Measurements from ENCODE around the gene STXBP6.

Gene STXBP6

DNA sequence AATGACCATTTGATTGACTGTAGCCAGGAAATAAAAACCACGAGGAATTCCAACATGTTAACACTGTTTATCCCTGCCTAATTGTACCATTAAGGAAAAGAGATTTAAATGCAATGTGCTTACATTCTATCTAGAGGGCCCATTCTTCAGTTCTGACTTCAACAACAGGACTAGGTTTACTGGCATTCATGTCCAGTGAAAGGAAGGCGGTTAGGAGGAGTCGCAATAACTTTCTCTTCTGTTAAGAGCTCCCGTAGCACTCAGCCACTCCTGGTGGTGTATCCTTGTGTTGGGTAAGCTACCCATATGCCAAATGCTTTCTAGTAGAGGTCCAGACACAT, 154.7 kb downstream of the STXBP6 start:
- TF ChIP-seq, protein P1, sequence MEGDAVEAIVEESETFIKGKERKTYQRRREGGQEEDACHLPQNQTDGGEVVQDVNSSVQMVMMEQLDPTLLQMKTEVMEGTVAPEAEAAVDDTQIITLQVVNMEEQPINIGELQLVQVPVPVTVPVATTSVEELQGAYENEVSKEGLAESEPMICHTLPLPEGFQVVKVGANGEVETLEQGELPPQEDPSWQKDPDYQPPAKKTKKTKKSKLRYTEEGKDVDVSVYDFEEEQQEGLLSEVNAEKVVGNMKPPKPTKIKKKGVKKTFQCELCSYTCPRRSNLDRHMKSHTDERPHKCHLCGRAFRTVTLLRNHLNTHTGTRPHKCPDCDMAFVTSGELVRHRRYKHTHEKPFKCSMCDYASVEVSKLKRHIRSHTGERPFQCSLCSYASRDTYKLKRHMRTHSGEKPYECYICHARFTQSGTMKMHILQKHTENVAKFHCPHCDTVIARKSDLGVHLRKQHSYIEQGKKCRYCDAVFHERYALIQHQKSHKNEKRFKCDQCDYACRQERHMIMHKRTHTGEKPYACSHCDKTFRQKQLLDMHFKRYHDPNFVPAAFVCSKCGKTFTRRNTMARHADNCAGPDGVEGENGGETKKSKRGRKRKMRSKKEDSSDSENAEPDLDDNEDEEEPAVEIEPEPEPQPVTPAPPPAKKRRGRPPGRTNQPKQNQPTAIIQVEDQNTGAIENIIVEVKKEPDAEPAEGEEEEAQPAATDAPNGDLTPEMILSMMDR (IDR thresholded peaks at IDR 0.05; ENCODE audit: unreplicated experiment in 3 of 3) = no peak
- Mint-ChIP-seq H3K9me3 (peaks cover 14% of the 10 kb centered on the region), H3K4me3 (no peak overlapping the region), H3K36me3 (ENCODE audit: low read depth) (no peaks in the 10 kb centered on the region), H3K4me1 (peaks cover 2% of the 10 kb centered on the region), H3K27me3 (ENCODE audit: low read depth) (no peaks in the 10 kb centered on the region), H3K27ac (no peak overlapping the region)

DNA sequence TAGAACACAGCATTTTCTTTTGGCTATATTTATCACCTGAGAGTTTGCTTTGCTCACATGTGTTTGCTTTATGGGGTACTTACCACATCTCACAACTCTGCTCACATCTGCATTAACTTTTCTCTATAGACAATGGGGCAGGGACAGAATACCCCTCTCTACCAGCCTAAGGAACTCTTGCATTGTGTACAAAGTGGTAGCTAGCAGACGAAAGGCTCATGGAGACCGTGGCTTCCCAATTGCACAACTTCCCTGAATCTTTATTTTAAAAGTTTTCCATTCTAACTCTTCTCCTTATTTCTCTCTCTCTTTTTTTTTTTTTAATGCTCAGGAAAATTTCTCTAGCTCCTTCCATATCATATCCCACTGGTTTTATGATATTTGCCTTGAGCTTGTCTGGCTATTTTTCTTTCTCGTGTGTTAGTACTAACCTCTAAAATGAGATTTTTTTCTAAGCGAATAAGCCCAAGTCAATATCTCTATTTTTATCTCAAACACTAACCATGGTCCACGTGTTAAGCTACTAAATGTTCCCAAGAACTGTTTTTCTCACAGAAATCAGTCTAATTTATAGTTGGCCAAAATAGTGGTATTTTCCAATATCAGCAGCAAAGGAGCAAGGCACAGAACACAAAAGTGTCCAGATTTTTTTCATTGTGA, 155.2 kb downstream of the STXBP6 start:
- no peaks in the 10 kb centered on the region for H3K27me3 Mint-ChIP-seq (ENCODE audit: low read depth)
- H3K27ac Mint-ChIP-seq = no peak overlapping the region
- H3K9me3 Mint-ChIP-seq = peaks cover 18% of the 10 kb centered on the region
- H3K36me3 Mint-ChIP-seq (ENCODE audit: low read depth) = no peaks in the 10 kb centered on the region
- no peaks in the 10 kb centered on the region for H3K4me1 Mint-ChIP-seq
- TF ChIP-seq, protein P1 (IDR thresholded peaks at IDR 0.05; ENCODE audit: unreplicated experiment in 3 of 3) = no peak
- H3K4me3 Mint-ChIP-seq = no peak overlapping the region

DNA sequence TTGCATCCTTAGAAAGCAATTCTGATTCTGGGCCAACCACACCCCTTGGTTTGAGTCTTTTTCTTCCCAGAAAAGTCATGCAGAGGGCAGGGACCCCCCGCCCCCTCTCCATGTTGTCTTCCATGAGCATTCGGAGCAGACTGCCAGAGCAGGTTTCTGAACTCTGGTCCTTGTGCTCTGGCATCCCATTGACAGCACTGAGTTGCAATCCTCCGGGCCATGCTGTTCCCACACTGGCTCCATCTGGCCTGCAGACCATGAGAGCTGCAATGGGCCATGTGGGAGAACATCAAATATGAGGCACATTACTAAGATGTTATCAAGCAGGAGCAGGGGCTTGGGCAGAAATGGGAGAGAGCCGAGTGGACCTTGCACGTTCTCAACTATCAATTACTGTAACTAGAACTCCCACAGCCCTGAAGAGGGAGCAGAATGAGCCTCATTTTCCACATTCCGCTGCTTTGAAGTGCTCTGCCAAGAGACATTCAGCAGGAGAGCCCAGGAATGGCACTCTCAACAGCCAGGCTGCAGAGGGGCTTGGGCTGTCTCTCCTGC, 157.4 kb downstream of the STXBP6 start:
- Mint-ChIP-seq H3K27ac (no peak overlapping the region), H3K9me3 (peaks cover 21% of the 10 kb centered on the region), H3K36me3 (ENCODE audit: low read depth) (no peaks in the 10 kb centered on the region), H3K27me3 (ENCODE audit: low read depth) (no peaks in the 10 kb centered on the region), H3K4me1 (no peaks in the 10 kb centered on the region), H3K4me3 (no peak overlapping the region)
- TF ChIP-seq, protein P1 (IDR thresholded peaks at IDR 0.05; ENCODE audit: unreplicated experiment in 3 of 3) = no peak

DNA sequence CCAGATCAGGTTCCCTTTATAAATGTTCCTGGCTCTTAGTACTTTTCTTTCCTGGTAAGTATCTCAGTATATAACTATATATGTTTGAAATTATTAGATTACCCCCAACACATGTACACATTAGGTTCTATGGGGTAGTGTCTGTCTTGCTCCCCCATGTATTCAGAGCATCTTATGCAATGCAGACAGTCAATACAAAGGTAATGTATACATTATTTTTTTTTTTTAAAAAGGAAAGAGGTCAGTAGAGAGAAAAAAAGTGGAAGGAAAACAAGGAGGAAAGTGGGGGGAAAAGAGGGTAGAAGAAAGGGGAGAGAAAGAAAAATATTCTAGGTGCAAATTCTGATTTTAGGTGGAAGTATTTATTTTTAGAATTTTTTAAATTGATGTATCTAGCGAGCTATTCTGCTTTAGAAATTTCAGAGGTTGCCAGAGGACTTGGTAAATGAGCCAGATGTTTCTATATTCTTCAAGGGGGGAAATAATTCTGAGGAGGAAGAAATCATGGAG, 157.9 kb downstream of the STXBP6 start:
- no peak overlapping the region for H3K27ac Mint-ChIP-seq
- no peaks in the 10 kb centered on the region for H3K27me3 Mint-ChIP-seq (ENCODE audit: low read depth)
- TF ChIP-seq, protein P1 (IDR thresholded peaks at IDR 0.05; ENCODE audit: unreplicated experiment in 3 of 3) = no peak
- H3K4me3 Mint-ChIP-seq = no peak overlapping the region
- H3K36me3 Mint-ChIP-seq (ENCODE audit: low read depth) = no peaks in the 10 kb centered on the region
- H3K9me3 Mint-ChIP-seq = peaks cover 21% of the 10 kb centered on the region
- H3K4me1 Mint-ChIP-seq = no peaks in the 10 kb centered on the region

DNA sequence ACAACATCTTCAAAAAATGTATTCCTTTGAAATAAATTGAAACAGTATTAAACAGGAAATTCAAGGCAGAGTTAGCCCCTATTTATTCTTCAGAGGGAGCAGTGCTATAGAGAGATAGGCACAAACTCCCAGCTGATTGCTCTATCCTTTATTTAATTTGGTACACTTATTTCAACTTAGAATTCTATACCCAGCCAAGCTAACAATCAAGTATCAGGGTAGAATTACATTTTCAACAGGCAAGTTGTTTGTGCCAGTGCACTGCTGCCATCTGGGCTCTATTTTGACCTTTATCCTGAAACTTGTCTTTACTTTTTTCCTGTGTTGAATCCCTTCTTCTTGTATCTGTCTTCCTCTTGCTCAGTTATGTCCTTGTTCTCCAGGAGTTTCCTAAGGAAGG, 159.2 kb downstream of the STXBP6 start:
- H3K36me3 Mint-ChIP-seq (ENCODE audit: low read depth) = no peaks in the 10 kb centered on the region
- peaks cover 21% of the 10 kb centered on the region for H3K9me3 Mint-ChIP-seq
- H3K4me3 Mint-ChIP-seq = no peak overlapping the region
- TF ChIP-seq, protein P1 (IDR thresholded peaks at IDR 0.05; ENCODE audit: unreplicated experiment in 3 of 3) = no peak
- H3K27me3 Mint-ChIP-seq (ENCODE audit: low read depth) = no peaks in the 10 kb centered on the region
- no peak overlapping the region for H3K27ac Mint-ChIP-seq
- H3K4me1 Mint-ChIP-seq = no peaks in the 10 kb centered on the region

DNA sequence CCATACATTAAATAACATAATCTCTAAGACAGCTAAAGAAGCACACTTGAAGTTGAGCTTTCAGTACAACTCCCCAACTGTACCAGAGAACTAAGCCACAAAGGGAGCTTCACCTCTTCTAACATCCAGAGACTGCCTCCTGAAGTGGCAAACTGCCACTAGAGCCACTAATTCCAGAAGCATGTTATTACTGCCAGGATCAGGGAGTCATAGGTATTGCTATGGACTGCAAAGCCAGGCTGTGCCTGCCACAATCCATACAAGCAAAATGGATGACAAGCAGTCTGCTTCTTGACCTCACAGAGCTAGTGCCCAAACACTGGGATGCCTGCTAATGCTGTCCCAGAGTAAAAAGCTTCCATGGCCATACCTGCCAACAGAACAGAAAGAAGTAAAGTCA, 160.1 kb downstream of the STXBP6 start:
- H3K4me1 Mint-ChIP-seq = no peaks in the 10 kb centered on the region
- H3K9me3 Mint-ChIP-seq = peaks cover 21% of the 10 kb centered on the region
- TF ChIP-seq, protein P1 (IDR thresholded peaks at IDR 0.05; ENCODE audit: unreplicated experiment in 3 of 3) = no peak
- no peaks in the 10 kb centered on the region for H3K27me3 Mint-ChIP-seq (ENCODE audit: low read depth)
- H3K36me3 Mint-ChIP-seq (ENCODE audit: low read depth) = no peaks in the 10 kb centered on the region
- H3K4me3 Mint-ChIP-seq = no peak overlapping the region
- no peak overlapping the region for H3K27ac Mint-ChIP-seq
